ENCODE data around the gene ANKRD49.
A peak's percentile ranks its signal among the peaks of the same experiment; 100 is the strongest.

The ANKRD49 gene

GRCh38 chr11:94533696-94534630 lies 40.2 kb downstream of the ANKRD49 start:
- H3K4me3 ChIP-seq (ENCODE audit: low read depth, low read length) = no peak overlapping the region
- TF ChIP-seq CTCF (IDR thresholded peaks at IDR 0.05; ENCODE audit: low read depth, low read length) = no peak

GRCh38 chr11:94536386-94536785 lies 42.6 kb downstream of the ANKRD49 start:
- no peak overlapping the region for H3K4me3 ChIP-seq (ENCODE audit: low read depth, low read length)
- TF ChIP-seq CTCF (IDR thresholded peaks at IDR 0.05; ENCODE audit: low read depth, low read length) = no peak

GRCh38 chr11:94537031-94537600 lies 43.3 kb downstream of the ANKRD49 start:
- no peak overlapping the region for H3K4me3 ChIP-seq (ENCODE audit: low read depth, low read length)
- TF ChIP-seq CTCF (IDR thresholded peaks at IDR 0.05; ENCODE audit: low read depth, low read length) = no peak

- TF ChIP-seq CTCF (IDR thresholded peaks at IDR 0.05; ENCODE audit: low read depth, low read length) = no peak
- no peak overlapping the region for H3K4me3 ChIP-seq (ENCODE audit: low read depth, low read length)
These were observed 45.6 kb downstream of the ANKRD49 start for GRCh38 chr11:94539420-94539819.

GRCh38 chr11:94543695-94544645 lies 50.2 kb downstream of the ANKRD49 start, which contains the start of gene FUT4:
FUT4 (plus strand) TSS chr11:94543921; CDS start chr11:94544134, 213 bp downstream.
- TF ChIP-seq CTCF (IDR thresholded peaks at IDR 0.05; ENCODE audit: low read depth, low read length) = no peak
- peak within 1 kb of the TSS; percentile 64 for H3K4me3 ChIP-seq (ENCODE audit: low read depth, low read length)

GRCh38 chr11:94544646-94545263 lies 51.0 kb downstream of the ANKRD49 start:
- TF ChIP-seq CTCF (IDR thresholded peaks at IDR 0.05; ENCODE audit: low read depth, low read length) = no peak
- H3K4me3 ChIP-seq (ENCODE audit: low read depth, low read length) = peak overlapping the region; percentile 64

All from WI38 (cell line).